Fibroblast of lung (primary cell): ENCODE results near the gene GOLGA8N. TPM values are rescaled to one million over a fixed set of nuclear protein-coding genes. Genes with fewer than 3 reads are reported as not detected.

Experiments
- DNase-seq, 2 donors: peaks; one replicate each; pipeline versions ENCODE4 v3.0.0 to v3.0.0-alpha.2; 2010; ENCODE audit warnings: low read depth in 2 of 2
- H2AFZ ChIP-seq: 2 replicates; pipeline ENCODE4 v1.5.1; 2012; ENCODE audit warnings: low read length, control low read depth, inconsistent platforms
- H3K27ac ChIP-seq: 2 replicates; pipeline ENCODE4 v1.5.1; 2011; ENCODE audit warnings: low read length, control low read depth; ENCODE audit not compliant: insufficient read depth
- H3K27me3 ChIP-seq: 2 replicates; pipeline ENCODE4 v1.5.1; 2011; ENCODE audit warnings: mild to moderate bottlenecking, low read length; ENCODE audit not compliant: control insufficient read depth, insufficient read depth
- H3K36me3 ChIP-seq: 2 replicates; pipeline ENCODE4 v1.5.1; 2011; ENCODE audit warnings: low read length; ENCODE audit not compliant: control insufficient read depth, insufficient read depth
- H3K4me1 ChIP-seq: 2 replicates; pipeline ENCODE4 v1.5.1; 2011; ENCODE audit warnings: low read length; ENCODE audit not compliant: control insufficient read depth, insufficient read depth; ENCODE audit errors: extremely low read depth
- H3K4me2 ChIP-seq: 2 replicates; pipeline ENCODE4 v1.5.1; 2011; ENCODE audit warnings: low read length, control low read depth; ENCODE audit not compliant: insufficient read depth; ENCODE audit errors: extremely low read depth
- H3K4me3 ChIP-seq, 4 experiments: fragments of 200-600 bp in 1 of 4; sonication (generic) in 1 of 4; replicated peaks in 1 of 4; 2 replicates each; pipeline ENCODE4 v1.5.1; 2011 to 2016; ENCODE audit warnings: low read length in 4 of 4, low read depth in 3 of 4, mild to moderate bottlenecking in 3 of 4, control low read depth in 2 of 4, inconsistent platforms in 1 of 4, mixed read lengths in 1 of 4; ENCODE audit not compliant: insufficient read depth in 1 of 4; ENCODE audit errors: control extremely low read depth in 1 of 4
- H3K79me2 ChIP-seq: 2 replicates; pipeline ENCODE4 v1.5.1; 2012; ENCODE audit warnings: mild to moderate bottlenecking, low read length, inconsistent platforms; ENCODE audit not compliant: control insufficient read depth, insufficient read depth
- H3K9ac ChIP-seq: 2 replicates; pipeline ENCODE4 v1.5.1; 2011; ENCODE audit warnings: mild to moderate bottlenecking, low read length, control low read depth; ENCODE audit not compliant: insufficient read depth
- H3K9me3 ChIP-seq: 2 replicates; pipeline ENCODE4 v1.5.1; 2012; ENCODE audit warnings: low read depth, low read length; ENCODE audit not compliant: control insufficient read depth, insufficient read depth
- H4K20me1 ChIP-seq: 2 replicates; pipeline ENCODE4 v1.5.1; 2011; ENCODE audit warnings: low read length; ENCODE audit not compliant: control insufficient read depth, insufficient read depth; ENCODE audit errors: extremely low read depth
- CTCF ChIP-seq, 2 donors: IDR thresholded peaks in 1 of 2; conservative IDR thresholded peaks in 1 of 2; 1 replicate in 1 of 2; 2 replicates in 1 of 2; pipeline ENCODE4 v1.5.1; 2011 to 2012; ENCODE audit warnings: low read length in 2 of 2, control low read depth in 1 of 2, inconsistent platforms in 1 of 2, low read depth in 1 of 2, mild to moderate bottlenecking in 1 of 2
- EZH2 ChIP-seq: IDR thresholded peaks from 2 replicates; pipeline ENCODE4 v1.5.1; 2012; ENCODE audit warnings: low read length, control low read depth, mild to moderate bottlenecking; ENCODE audit errors: missing control alignments
- polyA plus RNA-seq, 2 donors: library from polyadenylated mRNA; depleted of rRNA in 1 of 2; stranded (reverse) in 1 of 2; unstranded in 1 of 2; fragments of >200 nt; gene quantifications; 2 replicates each; pipeline ENCODE4 v1.2.1, GENCODE V29; 2011 to 2012; ENCODE audit warnings: missing spikeins in 1 of 2
- total RNA-seq: library from RNA; depleted of rRNA; stranded (reverse); fragments of >200 nt; gene quantifications from 2 replicates; pipeline ENCODE4 v1.2.1, GENCODE V29; 2014

The GOLGA8N gene
- total and polyA plus RNA-seq, 2 donors (not counting 1 experiment from before 2014, with no cell fraction given): 1.7 to 3.6 TPM

DNA sequence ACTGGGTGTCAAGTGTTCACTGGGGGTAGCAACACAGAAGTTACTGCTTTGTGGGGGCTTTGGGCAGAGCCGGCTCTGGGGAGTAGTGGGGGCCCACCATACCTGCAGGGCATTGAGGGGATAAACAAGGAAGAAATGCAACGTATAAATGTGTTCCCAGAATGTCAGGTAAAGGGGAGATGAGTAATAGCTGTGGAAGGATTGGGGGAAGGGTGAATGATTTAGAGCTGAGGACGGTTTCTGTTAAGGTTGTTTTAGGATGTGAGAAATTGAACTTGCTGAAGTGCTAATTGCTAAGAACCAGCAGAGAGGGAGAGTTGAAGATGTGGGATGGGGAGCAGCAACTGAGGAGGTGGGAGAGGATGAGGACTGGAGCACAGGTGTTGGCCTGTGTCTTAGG lies 58.9 kb downstream of the GOLGA8N start:
- Histone ChIP-seq H3K27me3 (no peaks in the 10 kb centered on the region), H3K4me2 (no peak overlapping the region), H4K20me1 (no peaks in the 10 kb centered on the region), H3K79me2 (no peaks in the 10 kb centered on the region), H3K4me1 (no peaks in the 10 kb centered on the region), H3K9me3 (no peaks in the 10 kb centered on the region), H3K9ac (no peak overlapping the region), H2AFZ (no peak overlapping the region), H3K4me3 (no peak overlapping the region), H3K36me3 (peaks cover 2% of the 10 kb centered on the region), H3K27ac (no peak overlapping the region)
- TF ChIP-seq CTCF (conservative IDR thresholded peaks at IDR 0.05 in 1 of 2, IDR thresholded peaks at IDR 0.05 in 1 of 2; ENCODE audit: low read depth in 1 of 2, low read length in 2 of 2) (no peak), EZH2 (no peak)
- DNase-seq: no peak

GRCh38 chr15:32656091-32656490 lies 62.8 kb downstream of the GOLGA8N start:
- Histone ChIP-seq H3K27ac (no peak overlapping the region), H2AFZ (no peak overlapping the region), H3K36me3 (no peaks in the 10 kb centered on the region), H3K4me2 (no peak overlapping the region), H3K79me2 (no peaks in the 10 kb centered on the region), H4K20me1 (no peaks in the 10 kb centered on the region), H3K9me3 (no peaks in the 10 kb centered on the region), H3K4me3 (no peak overlapping the region), H3K4me1 (peaks cover 10% of the 10 kb centered on the region), H3K27me3 (no peaks in the 10 kb centered on the region), H3K9ac (no peak overlapping the region)
- TF ChIP-seq CTCF (conservative IDR thresholded peaks at IDR 0.05 in 1 of 2, IDR thresholded peaks at IDR 0.05 in 1 of 2; ENCODE audit: low read depth in 1 of 2, low read length in 2 of 2) (no peak), EZH2 (no peak)
- DNase-seq: no peak

DNA sequence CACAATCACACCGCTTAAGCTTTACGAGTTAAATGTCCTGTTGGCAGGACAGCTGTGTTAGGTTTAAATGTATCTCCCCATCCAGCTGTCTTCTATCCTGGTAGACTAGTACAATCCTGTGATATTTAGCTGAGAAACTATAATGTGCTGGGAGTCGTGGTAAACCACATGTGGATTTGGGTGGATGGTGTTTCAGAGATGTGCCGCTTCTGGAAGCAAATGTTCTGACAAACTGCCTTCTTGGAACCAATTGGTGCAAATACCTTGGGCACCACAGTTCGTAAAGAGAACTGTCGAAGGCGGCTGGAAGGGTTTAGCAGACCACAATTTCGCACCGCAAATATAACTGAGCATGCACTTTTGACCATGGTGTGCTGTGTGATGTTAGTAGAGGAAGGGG lies 63.2 kb downstream of the GOLGA8N start:
- no peak for DNase-seq
- H2AFZ ChIP-seq: no peak overlapping the region

More for the DNA sequence above, 63.2 kb downstream of the GOLGA8N start:
- Histone ChIP-seq H3K4me1 (peaks cover 10% of the 10 kb centered on the region), H4K20me1 (no peaks in the 10 kb centered on the region), H3K9me3 (no peaks in the 10 kb centered on the region), H3K27ac (no peak overlapping the region), H3K36me3 (no peaks in the 10 kb centered on the region), H3K4me3 (no peak overlapping the region), H3K4me2 (no peak overlapping the region), H3K79me2 (no peaks in the 10 kb centered on the region), H3K9ac (no peak overlapping the region), H3K27me3 (no peaks in the 10 kb centered on the region)
- TF ChIP-seq CTCF (conservative IDR thresholded peaks at IDR 0.05 in 1 of 2, IDR thresholded peaks at IDR 0.05 in 1 of 2; ENCODE audit: low read depth in 1 of 2, low read length in 2 of 2) (no peak), EZH2 (no peak)

Other genes with a start within 250 kb of the GOLGA8N start
- under 0.01 and 0.17 TPM in 2 replicates for gene GOLGA8K, start 190.2 kb upstream of the GOLGA8N start, total RNA-seq
- gene GOLGA8K, start 190.2 kb upstream of the GOLGA8N start, polyA plus RNA-seq: not detected in 2 replicates
- gene GOLGA8O, start 137.8 kb upstream of the GOLGA8N start, total RNA-seq: 0.77 and 0.99 TPM in 2 replicates
- gene GOLGA8O, start 137.8 kb upstream of the GOLGA8N start, polyA plus RNA-seq: 0.15 and 0.19 TPM in 2 replicates
- 13.1 and 21.1 TPM in 2 replicates for gene ARHGAP11A, start 22.0 kb downstream of the GOLGA8N start, total RNA-seq
- gene ARHGAP11A, start 22.0 kb downstream of the GOLGA8N start, polyA plus RNA-seq: 9.1 and 21.7 TPM in 2 replicates
- 39.8 and 46.2 TPM in 2 replicates for gene SCG5, start 48.3 kb downstream of the GOLGA8N start, total RNA-seq
- 15.9 and 27.8 TPM in 2 replicates for gene SCG5, start 48.3 kb downstream of the GOLGA8N start, polyA plus RNA-seq
- gene GREM1, start 124.5 kb downstream of the GOLGA8N start, total RNA-seq: 113 and 364 TPM in 2 replicates
- gene GREM1, start 124.5 kb downstream of the GOLGA8N start, polyA plus RNA-seq: 489 and 1,863 TPM in 2 replicates